Eye (tissue), 1 donor: ENCODE measurements around the gene HDLBP.

Source experiments
- DNase-seq: peaks from one replicate; pipeline ENCODE4 v3.0.0-alpha.2; 2015

The HDLBP gene

GRCh38 chr2:241273210-241274020, 42.1 kb downstream of the HDLBP start:
- no peak for DNase-seq

- peak; percentile 75 for DNase-seq
These were observed 42.9 kb downstream of the HDLBP start for GRCh38 chr2:241272303-241273209.

- DNase-seq = peak; percentile 71
These were observed 43.7 kb downstream of the HDLBP start for GRCh38 chr2:241271706-241272302.

GRCh38 chr2:241270531-241270930, 44.9 kb downstream of the HDLBP start:
- no peak for DNase-seq

- no peak for DNase-seq
These were observed 45.6 kb downstream of the HDLBP start for GRCh38 chr2:241269707-241270520.

- no peak for DNase-seq
These were observed 46.6 kb downstream of the HDLBP start for GRCh38 chr2:241268716-241269445.

- no peak for DNase-seq
These were observed 47.2 kb downstream of the HDLBP start for GRCh38 chr2:241268306-241268705.

- DNase-seq = no peak
These were observed 48.0 kb downstream of the HDLBP start for GRCh38 chr2:241267249-241268067.

- no peak for DNase-seq
These were observed 50.0 kb downstream of the HDLBP start for GRCh38 chr2:241265506-241265905.

GRCh38 chr2:241263061-241263460, 52.4 kb downstream of the HDLBP start:
- no peak for DNase-seq

GRCh38 chr2:241261628-241262027, 53.8 kb downstream of the HDLBP start:
- no peak for DNase-seq

- no peak for DNase-seq
These were observed 54.6 kb downstream of the HDLBP start for GRCh38 chr2:241260911-241261310.

GRCh38 chr2:241258505-241259280, 56.8 kb downstream of the HDLBP start:
- no peak for DNase-seq

- no peak for DNase-seq
These were observed 57.9 kb downstream of the HDLBP start for GRCh38 chr2:241257419-241258032.

GRCh38 chr2:241256168-241256545, 59.3 kb downstream of the HDLBP start:
- DNase-seq = no peak

- DNase-seq = no peak
These were observed 59.8 kb downstream of the HDLBP start for GRCh38 chr2:241255542-241256167.

- no peak for DNase-seq
These were observed 60.5 kb downstream of the HDLBP start for GRCh38 chr2:241254904-241255351.

GRCh38 chr2:241252778-241253475, 62.5 kb downstream of the HDLBP start:
- DNase-seq = no peak
